ENCODE measurements around the gene DUSP3. TPM values are rescaled to one million over a fixed set of nuclear protein-coding genes. Genes with fewer than 3 reads are reported as not detected.
A peak's percentile ranks its signal among the peaks of the same experiment; 100 is the strongest.

DUSP3 gene
- total RNA-seq, 3 donors from 2014 or later = 46.9 to 123 (median 62.9) TPM

GRCh38 chr17:43782913-43783680 is 4.3 kb upstream of the DUSP3 start:
- no peak for ATAC-seq
- H3K4me3 ChIP-seq = no peak overlapping the region
- DNase-seq = no peak
- H3K4me1 ChIP-seq (ENCODE audit: low read depth) = no peaks in the 10 kb centered on the region
- intact Hi-C loops (cut with DNase I, micrococcal nuclease) = no loop called here
- no peaks in the 10 kb centered on the region for H3K9me3 ChIP-seq
- no peaks in the 10 kb centered on the region for H3K36me3 ChIP-seq (ENCODE audit: low read depth)
- no peak for TF ChIP-seq CTCF (IDR thresholded peaks at IDR 0.05)

DNA sequence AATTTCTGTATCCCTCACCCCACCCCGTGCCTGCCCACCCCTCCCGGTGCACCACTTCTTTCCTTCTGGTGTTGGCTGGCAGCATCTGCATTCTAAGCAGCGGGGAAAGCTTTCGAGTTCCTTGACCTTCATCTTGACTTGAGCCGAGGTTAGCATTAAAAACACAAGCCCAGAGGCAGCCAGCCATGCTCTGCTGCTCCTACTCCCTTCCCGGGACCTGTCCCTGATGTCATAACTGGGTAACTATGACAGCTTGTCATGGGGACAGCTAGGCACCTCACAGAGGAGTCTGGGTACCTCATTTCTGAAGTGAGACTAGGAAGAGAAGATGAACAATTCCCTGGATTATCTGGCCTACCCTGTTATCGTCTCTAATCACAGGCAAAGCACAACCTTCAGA is 1.4 kb upstream of the DUSP3 start, which contains the start of gene CFAP97D1:
Gene CFAP97D1, plus strand, starts transcription at position 301 of the 400 bp plus-strand sequence. Its CDS starts 28 bp downstream, at position 329.
- Histone ChIP-seq H3K4me1 (ENCODE audit: low read depth) (no peaks in the 10 kb centered on the region), H3K36me3 (ENCODE audit: low read depth) (no peaks in the 10 kb centered on the region), H3K9me3 (no peaks in the 10 kb centered on the region), H3K4me3 (no peak within 1 kb of the TSS)
- TF ChIP-seq CTCF (IDR thresholded peaks at IDR 0.05) = no peak
- intact Hi-C loops (cut with DNase I, micrococcal nuclease) = no loop called here
- DNase-seq (peak in 1 of 3 donors; percentile 14), ATAC-seq (no peak)

DNA sequence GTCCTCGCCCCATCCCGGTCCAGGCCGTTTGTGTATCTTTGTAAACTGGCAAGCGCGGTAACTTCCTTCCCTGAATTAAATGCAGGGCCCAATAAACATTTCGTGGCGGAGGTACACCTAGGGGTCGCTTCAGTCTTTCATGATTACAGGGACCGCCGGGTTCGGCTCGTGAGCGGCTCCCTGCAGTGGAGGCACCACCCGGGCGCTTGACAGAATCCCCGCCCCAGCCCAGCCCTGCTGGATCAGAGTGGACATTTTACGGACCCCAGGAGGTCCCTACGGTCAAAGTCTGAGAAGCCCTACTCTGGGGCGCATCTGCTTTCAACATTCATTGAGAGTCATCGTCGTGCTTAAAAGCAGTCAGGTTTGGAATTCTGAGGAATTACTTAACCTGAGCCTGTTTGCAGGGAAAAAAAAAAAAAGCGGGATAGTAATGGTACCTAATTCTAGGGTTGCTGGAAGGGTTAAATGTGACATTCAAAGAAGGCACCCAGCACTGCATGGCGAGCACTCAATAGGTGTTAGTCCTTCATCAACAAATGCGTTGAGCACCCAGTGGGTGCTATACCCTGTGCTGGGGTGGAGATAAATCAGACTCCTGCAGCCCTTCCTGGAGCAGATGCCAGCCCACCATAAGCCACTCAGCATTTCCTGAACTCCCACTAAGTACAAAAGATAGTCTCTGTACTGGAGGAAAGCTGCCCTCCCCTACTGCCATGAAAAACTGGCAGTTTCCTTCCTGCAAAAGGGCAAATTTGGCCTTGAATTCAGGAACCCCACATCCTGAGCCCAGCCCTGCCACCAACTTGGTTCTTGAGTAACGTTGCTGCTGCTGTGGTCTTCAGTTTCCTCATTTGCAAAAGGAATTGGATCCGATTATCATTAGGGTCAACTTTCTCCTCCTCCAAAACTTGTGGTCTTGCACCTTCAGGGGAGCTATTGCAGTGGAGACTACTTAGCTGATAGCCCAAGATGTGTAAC is 658 bp upstream of the DUSP3 start:
- ATAC-seq = no peak
- Histone ChIP-seq H3K4me3 (no peak overlapping the region), H3K36me3 (ENCODE audit: low read depth) (no peaks in the 10 kb centered on the region), H3K9me3 (no peaks in the 10 kb centered on the region), H3K4me1 (ENCODE audit: low read depth) (no peaks in the 10 kb centered on the region)
- intact Hi-C loops (cut with DNase I, micrococcal nuclease) = no loop called here
- peak in 1 of 3 donors; percentile 20 for DNase-seq
- no peak for TF ChIP-seq CTCF (IDR thresholded peaks at IDR 0.05)

DNA sequence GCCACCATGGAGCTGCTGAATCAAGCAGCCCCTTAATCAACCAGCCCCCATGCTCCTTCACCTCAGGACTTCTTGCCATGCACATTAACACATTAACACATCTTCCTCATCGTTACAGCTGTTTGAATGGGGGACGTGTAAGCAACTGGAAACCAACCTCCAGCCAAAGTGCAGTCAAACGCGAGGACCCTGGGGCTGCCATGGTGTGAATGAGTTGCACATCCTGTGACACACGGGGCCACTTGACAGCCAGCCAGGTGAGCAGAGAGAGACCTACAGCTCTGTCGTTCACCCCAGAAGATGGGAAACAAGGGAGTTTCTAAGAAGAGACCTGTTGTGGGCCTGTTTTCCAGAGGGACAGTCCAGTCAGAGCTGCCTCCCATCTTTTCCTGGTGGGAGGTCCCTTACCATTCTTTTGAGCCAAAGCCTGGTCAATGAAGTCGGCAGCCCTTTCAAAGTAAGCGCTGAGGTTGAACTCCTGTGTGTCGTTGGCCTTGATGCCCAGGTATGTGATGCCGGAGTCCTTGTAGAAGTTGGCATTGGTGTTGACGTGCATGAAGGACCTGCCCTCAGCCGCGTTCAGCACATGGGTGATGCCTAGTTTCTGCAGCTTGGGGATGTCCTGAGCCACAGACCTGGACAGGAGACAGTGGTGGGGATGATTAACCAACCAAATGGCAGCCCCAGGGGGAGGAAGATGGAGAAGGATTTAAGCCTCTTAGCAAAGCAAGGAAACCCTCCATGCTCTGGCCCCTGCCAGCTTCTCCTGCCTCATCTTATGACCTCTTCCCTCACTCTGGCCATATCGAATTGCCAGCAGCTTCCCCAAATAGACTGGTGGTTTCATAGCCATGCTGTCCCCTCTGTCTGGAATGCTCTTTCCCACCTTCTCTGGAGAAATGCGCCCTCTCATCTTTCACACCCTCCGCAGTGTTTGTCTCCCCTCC is 4.2 kb downstream of the DUSP3 start:
- TF ChIP-seq CTCF (IDR thresholded peaks at IDR 0.05) = no peak
- H3K4me1 ChIP-seq (ENCODE audit: low read depth) = peaks cover 7% of the 10 kb centered on the region
- intact Hi-C loops (cut with DNase I, micrococcal nuclease) = no loop called here
- no peak overlapping the region for H3K4me3 ChIP-seq
- H3K36me3 ChIP-seq (ENCODE audit: low read depth) = peaks cover 3% of the 10 kb centered on the region
- H3K9me3 ChIP-seq = no peaks in the 10 kb centered on the region
- ATAC-seq = no peak
- peak in 1 of 3 donors; percentile 11 for DNase-seq

All from mucosa of descending colon (tissue), 3 donors.